SK-N-SH (cell line): ENCODE data around the gene ZFP90. TPM values are rescaled to one million over a fixed set of nuclear protein-coding genes. Genes with fewer than 3 reads are reported as not detected.

Source experiments
- CTCF ChIA-PET: fragments of 300-600, 350-600 bp; formaldehyde crosslinking; extraction: SDS; loops from one replicate; lab custom pipeline; 2021; lab: Yijun Ruan, JAX
- POLR2A ChIA-PET: fragments of 350-600 bp; sonication (Branson Sonifier 250); formaldehyde crosslinking; extraction: SDS; loops from one replicate; lab custom pipeline; 2020; ENCODE audit warnings: antibody characterized with exemption, inconsistent platforms; lab: Yijun Ruan, JAX
- DNase-seq: peaks from one replicate; pipeline ENCODE4 v3.0.0; 2012
- H2AFZ ChIP-seq: fragments of 200-600 bp; sonication (generic); 2 replicates; pipeline ENCODE4 v1.8.1; 2016; ENCODE audit warnings: antibody characterized with exemption, mild to moderate bottlenecking, low read depth
- H3F3A ChIP-seq: fragments of 200-600 bp; sonication (generic); replicated peaks from 2 replicates; pipeline ENCODE3; 2016; ENCODE audit warnings: antibody characterized with exemption, mild to moderate bottlenecking; ENCODE audit not compliant: insufficient read depth
- H3K27ac ChIP-seq, 2 experiments: fragments of 200-500 bp in 1 of 2; fragments of 200-600 bp in 1 of 2; sonication (Bioruptor generic) in 1 of 2; sonication (generic), shearing (Covaris generic) in 1 of 2; 2 replicates each; pipeline versions ENCODE4 v1.5.1 to v1.6.1; 2014 to 2016; ENCODE audit warnings: low read depth in 2 of 2, inconsistent platforms in 1 of 2, low read length in 1 of 2, mild to moderate bottlenecking in 1 of 2, mixed read lengths in 1 of 2
- H3K27me3 ChIP-seq: fragments of 200-600 bp; sonication (generic), shearing (Covaris generic); 2 replicates; pipeline ENCODE4 v1.6.1; 2016; ENCODE audit warnings: mixed run types; ENCODE audit not compliant: insufficient read depth
- H3K36me3 ChIP-seq, 2 experiments: fragments of 200-500 bp in 1 of 2; fragments of 200-600 bp in 1 of 2; sonication (Bioruptor generic) in 1 of 2; sonication (generic) in 1 of 2; replicated peaks in 1 of 2; 2 replicates each; pipeline versions ENCODE3 to v1.5.1; 2014 to 2016; ENCODE audit warnings: low read length in 1 of 2, mild to moderate bottlenecking in 1 of 2; ENCODE audit not compliant: insufficient read depth in 2 of 2, control insufficient read depth in 1 of 2
- H3K4me1 ChIP-seq, 2 experiments: fragments of 200-500 bp in 1 of 2; fragments of 200-600 bp in 1 of 2; sonication (Bioruptor generic) in 1 of 2; sonication (generic), shearing (Covaris generic) in 1 of 2; 2 replicates each; pipeline versions ENCODE4 v1.5.1 to v1.6.1; 2014 to 2016; ENCODE audit warnings: low read depth in 1 of 2, low read length in 1 of 2, mixed run types in 1 of 2; ENCODE audit not compliant: insufficient read depth in 2 of 2, control insufficient read depth in 1 of 2
- H3K4me2 ChIP-seq: fragments of 200-600 bp; sonication (generic), shearing (Covaris generic); 2 replicates; pipeline ENCODE4 v1.6.1; 2017; ENCODE audit warnings: mixed run types
- H3K4me3 ChIP-seq, 2 experiments: fragments of 200-500 bp in 1 of 2; fragments of 200-600 bp in 1 of 2; sonication (Bioruptor generic) in 1 of 2; sonication (generic), shearing (Covaris generic) in 1 of 2; 2 replicates each; pipeline versions ENCODE4 v1.5.1 to v1.8.1; 2014 to 2016; ENCODE audit warnings: low read depth in 2 of 2, inconsistent platforms in 1 of 2, low read length in 1 of 2, mild to moderate bottlenecking in 1 of 2, mixed read lengths in 1 of 2, moderate library complexity in 1 of 2
- H3K79me2 ChIP-seq: fragments of 200-600 bp; sonication (generic); 2 replicates; pipeline ENCODE4 v1.8.1; 2017; ENCODE audit warnings: mild to moderate bottlenecking; ENCODE audit not compliant: insufficient read depth
- H3K9ac ChIP-seq: fragments of 200-600 bp; sonication (generic); 2 replicates; pipeline ENCODE4 v1.6.1; 2017; ENCODE audit warnings: mixed run types
- H3K9me2 ChIP-seq: fragments of 200-600 bp; sonication (generic); 2 replicates; pipeline ENCODE4 v1.6.1; 2017; ENCODE audit warnings: mixed run types
- H3K9me3 ChIP-seq: fragments of 200-600 bp; sonication (generic); 2 replicates; pipeline ENCODE4 v1.6.1; 2017; ENCODE audit warnings: mixed run types, mild to moderate bottlenecking, moderate library complexity
- H4K20me1 ChIP-seq: fragments of 200-600 bp; sonication (generic); 2 replicates; pipeline ENCODE4 v1.6.1; 2017; ENCODE audit warnings: mild to moderate bottlenecking, mixed run types; ENCODE audit not compliant: insufficient read depth
- CHD2 ChIP-seq: fragments of 150-350 bp; IDR thresholded peaks from 2 replicates; pipeline ENCODE4 v1.6.1; 2018; ENCODE audit warnings: low read length; ENCODE audit not compliant: partially characterized antibody
- EP300 ChIP-seq, 2 experiments: IDR thresholded peaks; 2 replicates each; pipeline versions ENCODE4 v1.4.0 to v1.6.1; 2012; ENCODE audit warnings: borderline replicate concordance in 1 of 2, low read depth in 1 of 2, low read length in 1 of 2
- FOSL2 ChIP-seq: IDR thresholded peaks from 2 replicates; pipeline ENCODE4 v1.4.0; 2012; ENCODE audit warnings: low read depth, mild to moderate bottlenecking, moderate library complexity, borderline replicate concordance
- GATA2 ChIP-seq: sonication (generic); formaldehyde crosslinking; IDR thresholded peaks from 2 replicates; pipeline ENCODE4 v1.5.0; 2020; ENCODE audit warnings: mild to moderate bottlenecking, missing genetic modification reagents
- IRF3 ChIP-seq: fragments of 150-350 bp; IDR thresholded peaks from 2 replicates; pipeline ENCODE4 v1.6.1; 2016; ENCODE audit warnings: mild to moderate bottlenecking, low read depth, low read length
- JUND ChIP-seq: IDR thresholded peaks from 2 replicates; pipeline ENCODE4 v1.4.0; 2012
- RCOR1 ChIP-seq: fragments of 150-350 bp; IDR thresholded peaks from 2 replicates; pipeline ENCODE4 v1.6.1; 2017; ENCODE audit warnings: antibody characterized with exemption, low read length
- REST ChIP-seq: IDR thresholded peaks from 2 replicates; pipeline ENCODE4 v1.6.1; 2012; ENCODE audit warnings: mild to moderate bottlenecking, low read depth, low read length, moderate library complexity
- RXRA ChIP-seq: IDR thresholded peaks from 2 replicates; pipeline ENCODE4 v1.4.0; 2012; ENCODE audit warnings: low read depth, mild to moderate bottlenecking, borderline replicate concordance
- SIN3A ChIP-seq: IDR thresholded peaks from 2 replicates; pipeline ENCODE4 v1.6.1; 2012; ENCODE audit warnings: low read depth, mild to moderate bottlenecking, low read length, moderate library complexity, borderline replicate concordance
- TEAD4 ChIP-seq: IDR thresholded peaks from 2 replicates; pipeline ENCODE4 v1.4.0; 2012; ENCODE audit warnings: mild to moderate bottlenecking, borderline replicate concordance; ENCODE audit not compliant: insufficient read depth
- USF2 ChIP-seq: fragments of 150-350 bp; IDR thresholded peaks from 2 replicates; pipeline ENCODE4 v1.6.1; 2017; ENCODE audit warnings: antibody characterized with exemption, low read length, low read depth, borderline replicate concordance
- WGBS: methylation state at CpG from one replicate; pipeline ENCODE4 v1.1.6; 2017; ENCODE audit warnings: low lambda C conversion rate; 5-methylcytosine and 5-hydroxymethylcytosine counted together
- polyA plus RNA-seq, 3 experiments: library from polyadenylated mRNA; depleted of rRNA; stranded (reverse); fragments of >200 nt; gene quantifications; 2 replicates each; pipeline ENCODE4 v1.2.3, GENCODE V29; 2012

ZFP90 gene
- polyA plus RNA-seq, 1 of the 3 experiments (the other 2 are of a cell fraction) = 9.9 TPM

DNA sequence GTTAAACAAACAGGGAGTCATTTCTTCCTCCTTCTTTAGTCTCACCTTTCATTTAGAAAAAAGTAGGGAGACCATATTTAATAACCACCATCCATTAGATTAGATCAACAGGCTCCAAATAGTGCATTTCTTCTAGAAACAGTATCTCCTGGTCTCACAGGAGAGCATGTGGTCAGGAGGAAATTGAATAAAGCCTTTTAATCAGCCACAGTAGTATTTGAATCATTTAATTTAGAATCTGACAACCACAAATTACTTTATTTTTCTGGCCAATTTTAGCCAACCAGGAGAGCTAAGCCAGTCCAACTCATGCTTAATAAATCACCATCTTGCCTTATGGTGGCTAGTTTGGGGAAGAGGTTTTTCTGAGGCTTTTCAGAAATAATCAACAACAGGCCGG lies 26.3 kb upstream of the ZFP90 start:
- Histone ChIP-seq H3K27ac (no peak overlapping the region), H3K4me1 (peaks cover 0 to 2% of the 10 kb centered on the region in 2 experiments; a peak in 1 of 4 replicates), H2AFZ (no peak overlapping the region), H3K79me2 (no peaks in the 10 kb centered on the region), H3K9me3 (no peaks in the 10 kb centered on the region), H3K27me3 (no peaks in the 10 kb centered on the region; the same call in 1 of the 2 replicates), H3F3A (no peaks in the 10 kb centered on the region), H3K36me3 (no peaks in the 10 kb centered on the region), H4K20me1 (no peaks in the 10 kb centered on the region), H3K9me2 (no peaks in the 10 kb centered on the region), H3K9ac (no peak overlapping the region), H3K4me3 (no peak overlapping the region), H3K4me2 (no peak overlapping the region)
- TF ChIP-seq FOSL2 (no peak), EP300 (IDR thresholded peaks at IDR 0.05; ENCODE audit: borderline replicate concordance in 1 of 2, low read depth in 1 of 2, low read length in 1 of 2) (peak in 1 of 2 experiments; percentile 47; a peak in 2 of 4 replicates), GATA2 (CRISPR knock-in tag) (peak; percentile 66), SIN3A (no peak), RXRA (no peak), CHD2 (peak; percentile 44), IRF3 (no peak), JUND (no peak), USF2 (no peak), TEAD4 (no peak), RCOR1 (peak; percentile 90), REST (no peak)
- ChIA-PET POLR2A (no interaction called here), CTCF (interaction anchor here (1.4 to 5.8 kb wide), 3 partner anchors 8 to 106 kb away, joined by 3 to 31 read pairs (median 4); no protein-coding TSS in a partner anchor)
- no peak for DNase-seq
- 54% methylated on average over 1 of the region's 1 CpG for WGBS
